Measurements from ENCODE around the gene SMAD5.
A peak's percentile ranks its signal among the peaks of the same experiment; 100 is the strongest.

Gene SMAD5

GRCh38 chr5:136153581-136154236, 21.1 kb downstream of the SMAD5 start:
- no peak for DNase-seq (ENCODE audit: low spot score in 2 of 2)
- in situ Hi-C loops (cut with MboI; ENCODE audit: low sequenced_read_pairs) = no loop called here
- peaks cover 41% of the 10 kb centered on the region for H3K36me3 ChIP-seq (replicated peaks)
- H3K4me1 ChIP-seq = peaks cover 18% of the 10 kb centered on the region
- no peak overlapping the region for H3K4me3 ChIP-seq
- no peaks in the 10 kb centered on the region for H3K9me3 ChIP-seq
- H3K27me3 ChIP-seq (ENCODE audit: low read depth) = no peaks in the 10 kb centered on the region

GRCh38 chr5:136155078-136155477, 22.4 kb downstream of the SMAD5 start:
- Histone ChIP-seq H3K27me3 (ENCODE audit: low read depth) (no peaks in the 10 kb centered on the region), H3K4me1 (peaks cover 7% of the 10 kb centered on the region), H3K9me3 (no peaks in the 10 kb centered on the region), H3K36me3 (replicated peaks) (peaks cover 41% of the 10 kb centered on the region), H3K4me3 (no peak overlapping the region)
- no peak for DNase-seq (ENCODE audit: low spot score in 2 of 2)
- in situ Hi-C loops (cut with MboI; ENCODE audit: low sequenced_read_pairs) = no loop called here

GRCh38 chr5:136155761-136156160, 23.1 kb downstream of the SMAD5 start:
- no peak for DNase-seq (ENCODE audit: low spot score in 2 of 2)
- H3K27me3 ChIP-seq (ENCODE audit: low read depth) = no peaks in the 10 kb centered on the region
- H3K36me3 ChIP-seq (replicated peaks) = peaks cover 45% of the 10 kb centered on the region
- no peak overlapping the region for H3K4me3 ChIP-seq
- H3K9me3 ChIP-seq = no peaks in the 10 kb centered on the region
- in situ Hi-C loops (cut with MboI; ENCODE audit: low sequenced_read_pairs) = no loop called here
- peaks cover 7% of the 10 kb centered on the region for H3K4me1 ChIP-seq

GRCh38 chr5:136157514-136157913, 24.9 kb downstream of the SMAD5 start:
- Histone ChIP-seq H3K4me3 (no peak overlapping the region), H3K36me3 (replicated peaks) (peaks cover 46% of the 10 kb centered on the region), H3K9me3 (no peaks in the 10 kb centered on the region), H3K27me3 (ENCODE audit: low read depth) (no peaks in the 10 kb centered on the region), H3K4me1 (peaks cover 7% of the 10 kb centered on the region)
- in situ Hi-C loops (cut with MboI; ENCODE audit: low sequenced_read_pairs) = no loop called here
- DNase-seq (ENCODE audit: low spot score in 2 of 2) = no peak

GRCh38 chr5:136159457-136159856, 26.8 kb downstream of the SMAD5 start:
- in situ Hi-C loops (cut with MboI; ENCODE audit: low sequenced_read_pairs) = no loop called here
- Histone ChIP-seq H3K4me3 (no peak overlapping the region), H3K9me3 (no peaks in the 10 kb centered on the region), H3K4me1 (peaks cover 7% of the 10 kb centered on the region), H3K27me3 (ENCODE audit: low read depth) (no peaks in the 10 kb centered on the region), H3K36me3 (replicated peaks) (peaks cover 52% of the 10 kb centered on the region)
- DNase-seq (ENCODE audit: low spot score in 2 of 2) = no peak

GRCh38 chr5:136162008-136162407, 29.4 kb downstream of the SMAD5 start:
- Histone ChIP-seq H3K4me1 (peaks cover 7% of the 10 kb centered on the region), H3K36me3 (replicated peaks) (peaks cover 26% of the 10 kb centered on the region), H3K9me3 (no peaks in the 10 kb centered on the region), H3K27me3 (ENCODE audit: low read depth) (no peaks in the 10 kb centered on the region), H3K4me3 (no peak overlapping the region)
- DNase-seq (ENCODE audit: low spot score in 2 of 2) = no peak
- in situ Hi-C loops (cut with MboI; ENCODE audit: low sequenced_read_pairs) = no loop called here

- H3K36me3 ChIP-seq (replicated peaks) = peaks cover 26% of the 10 kb centered on the region
- H3K4me1 ChIP-seq = peaks cover 7% of the 10 kb centered on the region
- no peak for DNase-seq (ENCODE audit: low spot score in 2 of 2)
- H3K4me3 ChIP-seq = no peak overlapping the region
- in situ Hi-C loops (cut with MboI; ENCODE audit: low sequenced_read_pairs) = no loop called here
- no peaks in the 10 kb centered on the region for H3K27me3 ChIP-seq (ENCODE audit: low read depth)
- H3K9me3 ChIP-seq = no peaks in the 10 kb centered on the region
Measured at GRCh38 chr5:136164226-136164625, 31.6 kb downstream of the SMAD5 start.

- no peak overlapping the region for H3K4me3 ChIP-seq
- DNase-seq (ENCODE audit: low spot score in 2 of 2) = no peak
- no peaks in the 10 kb centered on the region for H3K9me3 ChIP-seq
- H3K27me3 ChIP-seq (ENCODE audit: low read depth) = no peaks in the 10 kb centered on the region
- H3K36me3 ChIP-seq (replicated peaks) = peaks cover 21% of the 10 kb centered on the region
- no peaks in the 10 kb centered on the region for H3K4me1 ChIP-seq
- in situ Hi-C loops (cut with MboI; ENCODE audit: low sequenced_read_pairs) = no loop called here
Measured at GRCh38 chr5:136166909-136167308, 34.3 kb downstream of the SMAD5 start.

- Histone ChIP-seq H3K36me3 (replicated peaks) (peaks cover 17% of the 10 kb centered on the region), H3K9me3 (no peaks in the 10 kb centered on the region), H3K27me3 (ENCODE audit: low read depth) (no peaks in the 10 kb centered on the region), H3K4me1 (no peaks in the 10 kb centered on the region), H3K4me3 (no peak overlapping the region)
- in situ Hi-C loops (cut with MboI; ENCODE audit: low sequenced_read_pairs) = no loop called here
- DNase-seq (ENCODE audit: low spot score in 2 of 2) = no peak
Measured at GRCh38 chr5:136169218-136169617, 36.6 kb downstream of the SMAD5 start.

GRCh38 chr5:136174021-136174659, 41.5 kb downstream of the SMAD5 start:
- DNase-seq (ENCODE audit: low spot score in 2 of 2) = peak in 1 of 2 experiments; percentile 47
- H3K36me3 ChIP-seq (replicated peaks) = peaks cover 29% of the 10 kb centered on the region
- in situ Hi-C loops (cut with MboI; ENCODE audit: low sequenced_read_pairs) = no loop called here
- H3K27me3 ChIP-seq (ENCODE audit: low read depth) = no peaks in the 10 kb centered on the region
- H3K4me3 ChIP-seq = no peak overlapping the region
- H3K9me3 ChIP-seq = no peaks in the 10 kb centered on the region
- H3K4me1 ChIP-seq = peaks cover 7% of the 10 kb centered on the region; the same call in 1 of the 2 replicates

- Histone ChIP-seq H3K9me3 (no peaks in the 10 kb centered on the region), H3K4me3 (no peak overlapping the region), H3K27me3 (ENCODE audit: low read depth) (no peaks in the 10 kb centered on the region), H3K4me1 (peaks cover 7% of the 10 kb centered on the region; the same call in 1 of the 2 replicates), H3K36me3 (replicated peaks) (peaks cover 11% of the 10 kb centered on the region)
- in situ Hi-C loops (cut with MboI; ENCODE audit: low sequenced_read_pairs) = no loop called here
- no peak for DNase-seq (ENCODE audit: low spot score in 2 of 2)
Measured at GRCh38 chr5:136182618-136183017, 50.0 kb downstream of the SMAD5 start.

- 0 out of 2 replicates have a peak, but pooled peaks cover under 1% of the 10 kb centered on the region for H3K27me3 ChIP-seq (ENCODE audit: low read depth)
- H3K9me3 ChIP-seq = no peaks in the 10 kb centered on the region
- DNase-seq (ENCODE audit: low spot score in 2 of 2) = no peak
- no peaks in the 10 kb centered on the region; the same call in 1 of the 2 replicates for H3K36me3 ChIP-seq (replicated peaks)
- no peak overlapping the region for H3K4me3 ChIP-seq
- in situ Hi-C loops (cut with MboI; ENCODE audit: low sequenced_read_pairs) = no loop called here
- H3K4me1 ChIP-seq = no peaks in the 10 kb centered on the region
Measured at GRCh38 chr5:136185974-136186665, 53.5 kb downstream of the SMAD5 start.

GRCh38 chr5:136186796-136187195, 54.2 kb downstream of the SMAD5 start:
- no peaks in the 10 kb centered on the region for H3K4me1 ChIP-seq
- H3K9me3 ChIP-seq = no peaks in the 10 kb centered on the region
- H3K27me3 ChIP-seq (ENCODE audit: low read depth) = peaks cover 8% of the 10 kb centered on the region
- no peak for DNase-seq (ENCODE audit: low spot score in 2 of 2)
- H3K36me3 ChIP-seq (replicated peaks) = no peaks in the 10 kb centered on the region; the same call in 1 of the 2 replicates
- in situ Hi-C loops (cut with MboI; ENCODE audit: low sequenced_read_pairs) = no loop called here
- H3K4me3 ChIP-seq = no peak overlapping the region

GRCh38 chr5:136188859-136189258, 56.2 kb downstream of the SMAD5 start:
- Histone ChIP-seq H3K36me3 (replicated peaks) (no peaks in the 10 kb centered on the region; the same call in 1 of the 2 replicates), H3K9me3 (no peaks in the 10 kb centered on the region), H3K4me3 (no peak overlapping the region), H3K27me3 (ENCODE audit: low read depth) (peaks cover 24% of the 10 kb centered on the region), H3K4me1 (no peaks in the 10 kb centered on the region)
- in situ Hi-C loops (cut with MboI; ENCODE audit: low sequenced_read_pairs) = no loop called here
- DNase-seq (ENCODE audit: low spot score in 2 of 2) = no peak
